COLO829 (cell line): Measurements from ENCODE around the gene ZGRF1.
A peak's percentile ranks its signal among the peaks of the same experiment; 100 is the strongest.
"Not testable (repeated sequence)": the region's sequence is repeated elsewhere in the genome, so short reads cannot be mapped to it uniquely, and the experiment has no call there.

Experiments used
- DNase-seq: peaks from one replicate; pipeline ENCODE4 v3.0.0; 2012; ENCODE audit warnings: low spot score

ZGRF1 gene

DNA sequence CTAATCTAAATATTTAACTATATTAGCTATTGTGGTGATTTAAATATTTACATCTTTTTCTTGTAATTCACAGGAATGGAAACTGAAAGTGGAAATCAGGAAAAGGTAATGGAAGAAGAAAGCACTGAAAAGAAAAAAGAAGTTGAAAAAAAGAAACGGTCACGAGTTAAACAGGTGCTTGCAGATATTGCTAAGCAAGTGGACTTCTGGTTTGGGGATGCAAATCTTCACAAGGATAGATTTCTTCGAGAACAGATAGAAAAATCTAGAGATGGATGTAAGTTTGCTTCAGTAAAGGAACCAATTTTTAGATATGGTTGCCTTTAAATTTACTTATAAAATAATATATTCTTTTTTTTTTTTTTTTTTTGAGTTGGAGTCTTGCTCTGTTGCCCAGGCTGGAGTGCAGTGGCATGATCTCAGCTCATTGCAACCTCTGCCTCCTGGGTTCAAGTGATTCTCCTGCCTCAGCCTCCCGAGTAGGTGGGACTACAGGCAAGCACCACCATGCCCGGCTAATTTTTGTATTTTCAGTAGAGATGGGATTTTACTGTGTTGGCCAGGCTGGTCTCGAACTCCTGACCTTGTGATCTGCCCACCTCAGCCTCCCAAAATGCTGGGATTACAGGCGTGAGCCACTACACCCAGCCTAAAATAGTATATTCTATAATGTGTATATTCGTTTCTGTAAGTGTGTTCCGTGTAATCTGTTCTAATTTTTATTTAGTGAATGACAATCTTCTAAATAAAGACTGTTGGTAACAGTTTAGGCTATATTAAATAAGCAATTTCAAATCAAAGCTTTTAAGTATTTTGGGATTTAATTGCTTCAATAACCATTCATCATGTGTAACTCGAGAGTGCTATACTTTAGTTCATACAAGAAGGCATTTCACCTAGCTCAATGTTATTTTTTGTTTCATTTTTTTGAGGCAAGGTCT lies 8.2 kb upstream of the ZGRF1 start:
- not testable (repeated sequence) for DNase-seq

DNA sequence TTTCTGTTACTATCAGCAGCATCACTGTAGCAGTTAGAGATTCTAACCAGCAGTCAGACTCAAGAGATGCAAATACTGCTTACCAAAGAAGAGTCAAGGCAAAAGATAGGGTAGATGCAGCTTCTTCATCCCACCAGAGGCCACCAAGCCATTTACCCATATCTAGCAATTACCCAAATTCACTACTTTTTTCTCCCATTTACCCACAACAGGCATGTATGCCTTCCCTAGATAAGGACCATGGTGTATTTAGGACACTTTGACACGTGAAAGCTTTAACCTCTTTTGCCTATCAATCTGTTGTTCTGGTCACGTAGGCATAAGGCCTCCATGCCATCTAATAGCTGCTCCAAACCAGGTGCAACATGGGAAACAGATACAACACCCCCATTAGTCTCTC lies 5.8 kb upstream of the ZGRF1 start:
- no peak for DNase-seq

DNA sequence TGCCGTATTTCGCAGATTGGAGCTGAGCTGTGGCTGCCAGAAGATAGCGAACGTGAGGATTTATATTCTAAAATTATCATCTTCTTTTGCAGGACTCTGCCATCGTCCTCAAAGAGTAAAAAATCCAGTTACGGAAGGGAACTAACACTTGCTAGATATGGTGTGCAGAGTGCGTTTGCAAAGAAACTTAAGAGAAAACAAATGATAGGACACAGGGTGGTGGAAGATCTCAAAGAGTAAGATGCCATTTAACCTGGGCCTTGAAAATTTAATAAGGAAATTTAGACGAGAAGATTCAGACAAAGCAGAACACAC lies 800 bp upstream of the ZGRF1 start:
- DNase-seq, result no peak

DNA sequence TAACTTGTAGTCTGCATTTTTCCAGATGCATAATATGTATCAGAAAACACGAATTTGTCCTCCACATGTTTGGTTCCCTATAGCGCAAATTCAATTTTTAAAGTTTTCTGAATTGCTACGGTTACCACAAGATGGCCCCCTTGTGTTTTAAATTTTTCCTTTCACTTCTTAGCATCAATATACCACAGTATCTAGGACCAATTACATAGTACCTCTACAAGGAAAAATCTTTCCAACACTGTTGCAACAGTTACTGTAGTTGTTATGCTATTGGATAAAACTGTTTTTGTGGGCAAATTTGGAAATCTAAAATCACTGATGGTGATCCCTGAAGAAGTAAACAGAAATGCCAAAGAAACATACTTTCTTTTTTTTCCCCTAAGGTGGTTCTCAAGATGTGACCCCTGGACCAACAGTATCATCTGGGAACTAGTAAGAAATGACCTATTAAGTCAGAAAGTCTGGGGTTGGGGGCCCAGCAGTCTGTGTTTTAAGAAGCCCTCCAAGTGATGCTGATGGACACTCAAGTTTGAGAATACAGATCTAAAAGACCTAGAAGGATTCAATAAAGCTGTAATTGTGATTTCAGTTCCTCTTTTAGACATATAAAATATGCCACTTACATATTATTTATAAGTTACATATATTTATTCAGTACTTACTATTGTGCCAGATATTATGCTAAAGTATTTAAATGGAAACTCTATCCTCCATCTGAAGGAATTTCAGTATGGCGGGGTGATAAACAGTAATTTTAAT lies 3.1 kb downstream of the ZGRF1 start:
- peak; percentile 34 for DNase-seq

DNA sequence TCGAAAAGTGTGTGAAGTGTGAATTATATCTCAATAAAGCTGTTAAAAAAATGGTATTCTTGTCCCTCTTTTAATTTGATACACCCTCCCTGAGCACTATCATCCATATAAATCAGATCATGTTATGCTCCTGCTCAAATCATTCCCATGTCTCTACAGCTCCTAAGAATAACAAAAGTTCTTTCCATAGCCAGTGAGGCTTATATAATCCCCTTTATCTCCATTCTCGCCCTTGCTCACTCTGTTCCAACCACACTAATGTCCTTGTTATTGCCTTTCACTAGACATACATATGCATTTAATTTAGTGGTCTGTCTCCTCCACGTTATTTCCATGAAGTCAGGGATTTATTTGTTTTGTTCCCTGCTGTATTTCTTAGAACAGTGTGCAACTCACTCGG lies 10.5 kb downstream of the ZGRF1 start:
- no peak for DNase-seq

DNA sequence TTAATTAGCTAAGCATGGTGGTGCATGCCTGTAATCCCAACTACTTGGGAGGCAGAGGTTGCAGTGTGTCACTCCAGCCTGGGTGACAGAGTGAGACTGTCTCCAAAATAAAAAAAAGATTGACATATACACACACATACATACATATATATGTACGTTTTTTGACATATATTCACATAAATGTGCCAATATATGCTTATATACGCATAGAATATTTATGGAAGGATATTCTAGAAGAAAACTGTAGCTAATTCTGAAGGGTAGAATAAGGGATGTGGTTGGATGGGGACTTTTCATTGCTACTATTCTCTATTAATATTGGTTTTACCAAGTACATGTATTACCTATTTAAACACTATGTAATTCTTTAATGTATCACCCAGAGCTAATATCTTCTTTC lies 19.7 kb downstream of the ZGRF1 start:
- no peak for DNase-seq

DNA sequence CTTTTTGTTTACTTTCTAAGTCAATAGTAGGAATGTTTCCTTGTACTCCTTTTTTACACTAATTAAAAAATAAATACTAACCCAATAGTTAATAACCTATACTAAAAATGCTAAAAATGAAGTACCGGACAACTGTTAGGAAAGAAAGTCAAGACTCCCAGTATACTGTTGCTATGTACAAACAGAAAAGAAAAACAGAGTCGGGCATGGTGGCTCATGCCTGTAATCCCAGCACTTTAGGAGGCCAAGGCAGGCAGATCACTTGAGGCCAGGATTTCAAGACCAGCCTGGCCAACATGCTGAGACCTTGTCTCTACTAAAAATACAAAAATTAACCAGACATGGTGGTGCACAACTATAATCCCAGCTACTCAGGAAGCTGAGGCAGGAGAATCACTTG lies 23.9 kb downstream of the ZGRF1 start:
- DNase-seq, result not testable (repeated sequence)

DNA sequence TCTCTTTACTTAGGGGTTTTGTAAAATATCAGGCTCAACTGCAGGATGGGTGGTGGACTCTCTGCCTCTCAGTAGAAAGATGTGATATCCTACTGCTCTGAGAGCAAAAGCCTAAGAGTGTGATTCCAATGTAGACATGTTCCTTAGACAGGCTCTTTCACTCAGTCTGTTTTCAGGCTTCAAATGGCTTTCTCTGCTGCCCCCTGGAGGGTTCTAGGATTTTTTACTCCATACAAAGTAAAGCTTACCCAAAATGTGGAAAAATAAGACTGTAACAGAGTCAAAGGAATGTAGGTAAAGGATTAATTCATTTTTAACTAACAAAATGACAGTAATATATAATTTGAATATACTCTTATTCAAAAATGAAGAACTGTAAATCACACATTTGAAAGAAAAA lies 32.1 kb downstream of the ZGRF1 start:
- DNase-seq, result peak; percentile 78

DNA sequence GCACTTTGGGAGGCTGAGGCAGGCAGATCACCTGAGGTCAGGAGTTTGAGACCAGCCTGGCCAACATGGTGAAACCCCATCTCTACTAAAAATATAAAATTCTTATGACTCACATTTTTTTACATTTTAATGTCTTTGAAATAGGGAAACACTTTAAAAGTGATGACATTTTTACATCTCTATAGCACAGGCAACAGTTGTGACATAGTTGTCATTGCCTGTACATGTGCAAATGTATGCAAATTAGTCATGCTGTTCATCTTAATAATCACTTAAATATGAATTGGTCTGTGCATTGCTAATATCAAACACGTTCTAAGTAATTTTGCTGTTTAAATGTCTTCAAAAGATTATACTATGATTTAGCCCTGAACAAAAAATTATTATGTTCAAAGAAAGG lies 41.7 kb downstream of the ZGRF1 start:
- DNase-seq, result no peak

DNA sequence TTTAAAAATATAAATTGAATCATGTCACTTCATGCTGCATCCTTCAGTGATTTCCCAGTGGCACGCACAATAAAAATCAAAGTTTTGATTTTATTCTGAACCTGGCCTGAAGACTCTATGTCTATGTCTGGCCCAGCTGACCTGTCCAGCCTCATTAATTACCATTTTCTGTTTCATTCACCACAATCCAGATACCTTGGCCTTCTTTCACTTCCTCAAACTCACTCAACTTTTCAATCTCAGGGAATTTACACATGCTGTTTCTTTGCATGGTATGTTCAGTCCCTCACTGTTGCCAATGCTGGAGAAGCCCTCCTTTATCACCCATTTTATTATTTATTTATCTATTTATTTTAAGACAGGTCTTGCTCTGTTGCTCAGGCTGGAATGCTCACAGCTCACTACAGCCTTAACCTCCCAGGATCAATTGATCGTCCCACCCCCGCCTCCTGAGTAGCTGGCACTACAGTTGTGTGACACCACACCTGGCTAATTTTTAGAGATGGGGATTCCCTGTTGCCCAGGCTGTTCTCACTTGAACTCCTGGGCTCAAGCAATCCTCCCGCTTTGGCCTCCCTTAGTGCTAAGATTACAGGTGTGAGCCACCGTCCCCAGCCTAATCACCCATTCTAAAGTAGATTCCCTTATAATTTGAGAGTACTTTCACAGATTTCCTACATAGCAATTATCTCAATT lies 43.1 kb downstream of the ZGRF1 start:
- DNase-seq, result no peak

DNA sequence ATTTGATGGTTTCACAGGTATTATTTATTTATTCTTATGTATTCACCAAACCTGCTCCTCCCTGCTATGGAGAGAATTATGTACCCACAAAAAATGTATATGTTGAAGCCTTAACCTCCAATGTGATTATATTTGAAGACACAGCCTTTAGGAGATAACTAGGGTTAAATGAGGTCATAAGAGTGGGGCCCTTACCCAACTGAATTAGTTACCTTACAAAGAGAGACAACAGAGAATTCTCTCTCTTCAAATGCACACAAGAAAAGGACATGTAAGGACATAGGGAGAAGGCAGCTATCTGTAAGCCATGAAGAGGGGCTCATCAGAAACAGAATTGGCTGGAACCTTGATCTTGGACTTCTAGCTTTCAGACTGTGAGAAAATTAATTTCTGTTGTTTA lies 44.0 kb downstream of the ZGRF1 start:
- DNase-seq, result no peak

DNA sequence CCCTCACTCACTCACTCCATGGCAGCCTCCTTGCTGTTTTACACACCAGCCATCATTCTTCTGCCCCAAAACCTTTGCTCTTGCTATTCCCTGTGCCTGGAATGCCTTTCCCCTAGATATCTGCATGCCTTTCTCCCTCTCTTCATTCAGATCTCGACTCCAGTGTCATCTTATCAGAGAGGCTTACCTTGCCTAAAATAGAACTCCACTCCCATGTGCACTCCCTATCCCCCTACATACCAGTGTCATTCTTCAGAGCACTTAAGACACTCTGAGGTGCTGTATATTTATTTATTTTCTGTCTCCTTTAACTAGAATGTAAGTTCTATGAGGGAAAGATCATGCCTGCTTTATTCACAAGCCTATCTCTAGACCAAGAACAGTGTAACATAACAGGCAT lies 45.1 kb downstream of the ZGRF1 start:
- no peak for DNase-seq

DNA sequence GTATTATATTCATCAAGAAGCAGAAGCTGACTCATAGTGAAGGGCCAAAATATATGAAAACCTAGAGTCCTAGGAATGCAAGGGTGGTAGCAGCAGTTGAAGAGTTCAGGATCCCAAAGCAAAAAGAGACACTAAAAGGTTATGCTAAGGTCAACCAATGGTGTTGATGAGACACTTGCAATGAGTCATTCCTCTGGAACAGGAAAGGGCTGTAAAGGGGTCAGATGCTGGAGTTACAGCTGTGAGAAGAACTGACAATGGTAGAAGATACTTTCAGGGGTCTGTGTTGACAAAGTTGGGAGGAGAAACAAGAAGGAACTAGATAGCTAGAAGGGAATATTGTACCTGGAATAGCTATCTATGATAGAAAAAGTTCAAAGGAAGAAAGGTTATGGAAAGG lies 47.5 kb downstream of the ZGRF1 start:
- peak; percentile 63 for DNase-seq

DNA sequence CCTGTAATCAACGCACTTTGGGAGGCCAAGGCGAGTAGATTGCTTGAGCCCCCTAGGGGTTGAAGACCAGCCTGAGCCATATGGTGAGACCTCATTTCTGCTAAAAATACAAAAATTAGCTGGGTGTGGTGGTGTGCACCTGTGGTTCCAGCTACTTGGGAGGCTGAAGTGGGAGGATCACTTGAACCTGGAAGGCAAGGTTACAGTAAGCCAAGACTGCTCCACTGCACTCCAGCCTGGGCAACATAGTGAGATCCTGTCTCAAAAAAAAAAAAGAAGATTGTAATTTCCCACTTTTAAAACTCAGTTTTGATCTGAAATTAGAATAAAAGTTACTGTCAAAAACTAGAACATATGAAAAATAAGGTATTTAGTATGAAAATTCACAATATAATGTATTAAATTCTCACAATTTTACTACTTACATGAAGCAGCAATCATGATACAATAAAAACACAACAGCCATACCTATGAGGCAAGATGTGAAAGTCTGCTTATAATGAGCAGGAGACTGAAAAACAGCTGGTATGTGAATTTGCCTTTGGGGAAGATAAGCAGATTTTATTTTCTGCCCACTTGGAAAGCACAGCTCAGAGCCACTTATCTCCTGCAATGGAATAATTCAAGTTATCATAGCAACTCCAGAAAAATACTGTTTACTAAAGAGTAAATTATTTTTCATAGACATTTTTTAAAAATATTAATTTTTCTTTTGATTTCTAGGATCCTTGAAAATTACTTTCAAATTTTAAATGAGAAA lies 50.6 kb downstream of the ZGRF1 start:
- DNase-seq, result no peak

DNA sequence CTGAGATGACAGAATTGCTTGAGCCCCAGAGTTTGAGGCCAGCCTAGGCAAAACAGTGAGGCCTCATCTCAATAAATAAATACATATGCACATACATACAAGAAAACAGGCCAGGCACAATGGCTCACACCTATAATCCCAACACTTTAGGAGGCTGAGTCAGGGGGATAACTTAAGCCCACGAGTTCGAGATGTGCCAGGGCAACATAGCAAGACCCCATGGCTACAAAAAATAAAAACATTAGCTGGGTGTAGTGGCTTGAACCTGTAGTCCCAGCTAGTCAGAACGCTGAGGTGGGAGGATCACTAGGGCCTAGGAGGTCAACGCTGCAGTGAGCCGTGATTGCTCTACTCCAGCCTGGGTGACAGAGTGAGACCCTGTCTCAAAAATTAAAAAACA lies 69.2 kb downstream of the ZGRF1 start:
- DNase-seq, result no peak

DNA sequence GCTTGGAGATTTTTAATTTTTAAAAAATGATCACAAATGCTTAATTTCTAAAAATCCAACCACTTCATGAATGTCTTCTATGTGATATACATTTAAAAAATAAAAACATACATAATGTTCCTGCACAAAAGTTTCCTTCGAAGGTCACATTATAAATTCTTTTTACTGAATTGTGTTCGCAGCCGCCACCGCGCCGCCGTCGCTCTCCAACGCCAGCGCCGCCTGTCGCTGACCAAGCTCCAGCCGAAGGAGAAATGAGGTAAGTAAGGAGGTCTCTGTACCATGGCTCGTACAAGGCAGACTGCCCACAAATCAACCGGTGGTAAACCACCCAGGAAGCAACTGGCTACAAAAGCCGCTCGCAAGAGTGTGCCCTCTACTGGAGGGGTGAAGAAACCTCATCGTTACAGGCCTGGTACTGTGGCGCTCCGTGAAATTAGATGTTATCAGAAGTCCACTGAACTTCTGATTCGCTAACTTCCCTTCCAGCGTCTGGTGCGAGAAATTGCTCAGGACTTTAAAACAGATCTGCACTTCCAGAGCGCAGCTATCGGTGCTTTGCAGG lies 71.9 kb downstream of the ZGRF1 start:
- DNase-seq, result no peak

DNA sequence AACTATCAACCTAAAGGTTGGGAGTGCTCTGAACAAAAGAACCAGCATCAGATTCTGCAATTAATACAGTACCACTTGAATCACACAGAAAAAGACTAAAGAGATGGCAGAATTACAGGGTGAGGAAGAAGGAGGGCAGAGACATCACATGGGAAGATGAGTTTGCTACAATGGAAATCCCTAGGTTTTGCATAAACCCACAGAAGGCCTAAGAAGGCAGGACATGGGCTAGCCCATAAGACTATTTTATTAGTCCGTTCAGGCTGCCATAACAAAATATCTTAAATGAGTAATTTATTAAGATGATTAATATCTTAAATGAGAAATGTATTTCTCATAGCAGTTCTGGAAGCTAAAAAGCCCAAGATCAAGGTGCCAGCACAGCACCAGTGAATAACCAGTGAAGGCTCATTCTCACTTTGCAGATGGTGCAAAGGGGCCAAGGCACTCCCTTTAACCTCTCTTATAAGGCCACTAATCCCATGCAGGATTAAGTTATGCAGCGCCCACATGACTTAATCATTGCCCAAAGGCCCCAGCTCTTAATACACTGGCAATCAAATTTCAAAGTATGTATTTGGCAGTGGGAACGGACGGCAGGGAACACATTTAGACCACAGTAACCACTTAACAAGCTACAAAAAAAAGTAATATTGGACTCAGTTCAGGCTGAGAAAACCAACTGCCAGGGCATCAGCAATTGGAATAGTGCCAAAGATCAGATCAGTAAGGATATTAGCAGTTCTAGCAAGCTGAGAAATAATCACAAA lies 73.1 kb downstream of the ZGRF1 start:
- no peak for DNase-seq

DNA sequence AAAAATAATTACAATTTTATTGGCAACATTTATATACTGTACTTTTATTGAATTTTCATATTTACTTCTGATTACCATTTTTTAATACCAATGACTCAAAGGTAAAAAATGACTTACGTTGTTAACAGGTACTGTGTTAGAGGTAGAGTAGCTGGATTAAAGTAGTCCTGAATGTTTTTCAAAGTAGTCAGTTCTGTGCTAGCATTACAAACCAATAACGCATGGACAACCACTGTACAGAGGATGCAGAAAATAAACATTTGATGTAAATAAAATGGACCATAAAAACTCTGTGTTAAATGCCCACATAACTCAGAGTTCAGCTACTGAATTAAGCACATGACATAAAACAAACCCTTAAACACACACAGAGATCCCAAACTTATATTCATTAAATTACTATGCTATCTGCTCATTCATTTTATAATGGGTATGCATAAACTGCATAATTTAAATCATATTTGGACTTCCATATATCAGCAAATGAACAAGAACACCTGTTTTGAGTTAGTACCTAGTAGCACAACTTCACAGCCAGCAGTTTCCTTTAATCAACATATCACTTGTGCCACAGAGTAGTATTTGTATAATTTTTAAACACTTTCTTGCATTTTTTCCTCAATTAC lies 74.3 kb downstream of the ZGRF1 start:
- DNase-seq, result no peak

DNA sequence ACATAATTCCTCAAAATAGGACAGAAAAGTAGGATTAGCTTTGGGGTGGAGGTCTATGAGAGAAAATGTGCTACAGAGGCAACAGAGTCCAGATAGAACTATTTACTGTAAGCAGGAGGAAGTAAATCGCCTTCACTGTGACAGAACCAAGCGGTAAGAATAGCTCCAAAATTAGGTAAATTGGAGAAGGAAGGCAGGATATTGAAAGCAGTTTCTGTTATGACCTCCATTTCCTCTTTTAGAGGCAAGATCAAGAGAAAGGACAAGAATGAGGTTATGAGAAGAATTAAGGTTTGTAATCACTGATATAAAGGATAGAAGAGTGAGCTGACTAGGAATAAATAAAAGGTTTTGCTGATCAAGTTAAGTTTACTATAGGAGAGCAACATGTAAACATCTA lies 76.6 kb downstream of the ZGRF1 start:
- DNase-seq, result no peak

DNA sequence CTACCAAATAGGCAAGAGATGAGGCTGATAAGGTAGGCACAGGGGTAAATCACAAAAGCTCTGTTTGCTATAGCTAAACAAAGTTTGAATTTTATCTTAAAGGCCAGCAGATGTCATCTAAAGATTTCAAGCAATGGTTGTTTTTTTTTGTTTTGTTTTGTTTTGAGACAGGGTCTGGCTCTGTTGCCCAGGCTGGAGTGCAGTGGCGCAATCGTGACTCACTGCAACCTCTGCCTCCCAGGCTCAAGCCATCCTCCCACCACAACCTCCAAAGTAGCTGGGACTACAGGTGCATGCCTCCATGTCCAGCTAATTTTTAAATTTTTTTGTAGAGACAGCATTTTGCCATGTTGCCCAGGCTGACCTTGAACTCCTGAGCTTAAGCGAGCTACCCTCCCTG lies 77.7 kb downstream of the ZGRF1 start:
- DNase-seq, result no peak
